AG04449 (cell line): Measurements from ENCODE around the gene RNPEPL1.
"Not testable (repeated sequence)": the region's sequence is repeated elsewhere in the genome, so short reads cannot be mapped to it uniquely, and the experiment has no call there.

Source experiments
- CTCF ChIA-PET: fragments of 350-600 bp; formaldehyde crosslinking; extraction: SDS; loops from one replicate; lab custom pipeline; 2021; ENCODE audit warnings: antibody characterized with exemption; lab: Yijun Ruan, JAX
- POLR2A ChIA-PET: fragments of 400-600, 350-600 bp; formaldehyde crosslinking; extraction: SDS; loops from one replicate; lab custom pipeline; 2020; ENCODE audit warnings: antibody characterized with exemption, inconsistent platforms; lab: Yijun Ruan, JAX
- DNase-seq: peaks from one replicate; pipeline ENCODE4 v3.0.0-alpha.2; 2010; ENCODE audit warnings: low read depth, low spot score
- H3K4me3 ChIP-seq: 2 replicates; pipeline ENCODE4 v1.5.1; 2011; ENCODE audit warnings: low read depth, mild to moderate bottlenecking, control low read depth, low read length
- TF ChIP-seq, protein P1 (sequence below): IDR thresholded peaks from one replicate; pipeline ENCODE4 v1.5.1; 2011; ENCODE audit warnings: mild to moderate bottlenecking, moderate library complexity, low read length, control low read depth, inconsistent platforms; ENCODE audit not compliant: insufficient read depth; ENCODE audit errors: missing control alignments

Gene RNPEPL1, protein sequence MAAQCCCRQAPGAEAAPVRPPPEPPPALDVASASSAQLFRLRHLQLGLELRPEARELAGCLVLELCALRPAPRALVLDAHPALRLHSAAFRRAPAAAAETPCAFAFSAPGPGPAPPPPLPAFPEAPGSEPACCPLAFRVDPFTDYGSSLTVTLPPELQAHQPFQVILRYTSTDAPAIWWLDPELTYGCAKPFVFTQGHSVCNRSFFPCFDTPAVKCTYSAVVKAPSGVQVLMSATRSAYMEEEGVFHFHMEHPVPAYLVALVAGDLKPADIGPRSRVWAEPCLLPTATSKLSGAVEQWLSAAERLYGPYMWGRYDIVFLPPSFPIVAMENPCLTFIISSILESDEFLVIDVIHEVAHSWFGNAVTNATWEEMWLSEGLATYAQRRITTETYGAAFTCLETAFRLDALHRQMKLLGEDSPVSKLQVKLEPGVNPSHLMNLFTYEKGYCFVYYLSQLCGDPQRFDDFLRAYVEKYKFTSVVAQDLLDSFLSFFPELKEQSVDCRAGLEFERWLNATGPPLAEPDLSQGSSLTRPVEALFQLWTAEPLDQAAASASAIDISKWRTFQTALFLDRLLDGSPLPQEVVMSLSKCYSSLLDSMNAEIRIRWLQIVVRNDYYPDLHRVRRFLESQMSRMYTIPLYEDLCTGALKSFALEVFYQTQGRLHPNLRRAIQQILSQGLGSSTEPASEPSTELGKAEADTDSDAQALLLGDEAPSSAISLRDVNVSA

DNA sequence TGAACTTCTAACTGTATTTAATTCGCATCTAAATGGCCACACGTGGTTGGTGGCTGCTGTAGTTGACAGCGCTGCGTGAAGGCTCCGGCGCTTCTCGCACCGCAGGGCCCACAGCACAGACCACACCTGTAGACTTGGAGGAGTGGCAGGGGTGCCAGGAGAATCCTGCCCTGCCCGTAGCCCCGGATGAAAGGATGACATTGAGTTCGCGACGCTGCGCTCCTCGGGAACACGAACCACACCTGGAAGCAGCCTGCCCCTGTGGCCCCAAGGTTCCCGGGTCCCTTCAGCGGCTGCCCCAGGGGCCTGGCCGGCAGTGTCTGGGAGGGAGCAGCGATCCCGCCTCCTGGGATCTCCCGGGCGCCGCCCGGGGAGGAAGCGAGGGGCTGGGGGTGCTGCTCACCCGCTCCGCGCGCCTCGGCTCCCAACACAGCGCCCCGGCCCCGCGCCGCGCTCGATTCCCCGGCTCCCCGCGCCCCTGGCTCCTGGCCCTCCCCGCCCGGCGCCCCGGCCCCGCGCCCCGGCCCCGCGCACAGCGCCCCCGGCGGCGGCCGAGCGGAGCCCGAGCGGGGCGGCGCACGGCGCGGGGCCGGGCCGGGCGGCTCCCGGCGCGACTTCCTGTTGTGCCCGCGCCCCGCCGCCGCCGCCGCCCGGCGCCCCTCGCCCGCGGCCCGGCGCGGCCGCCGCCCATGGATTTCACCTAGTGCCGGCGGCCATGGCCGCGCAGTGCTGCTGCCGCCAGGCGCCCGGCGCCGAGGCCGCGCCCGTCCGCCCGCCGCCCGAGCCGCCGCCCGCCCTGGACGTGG lies at the start of gene RNPEPL1:
RNPEPL1 (plus strand) TSS at position 613 of the 806 bp plus-strand sequence; CDS start at position 716, 103 bp downstream.
- TF ChIP-seq, protein P1, sequence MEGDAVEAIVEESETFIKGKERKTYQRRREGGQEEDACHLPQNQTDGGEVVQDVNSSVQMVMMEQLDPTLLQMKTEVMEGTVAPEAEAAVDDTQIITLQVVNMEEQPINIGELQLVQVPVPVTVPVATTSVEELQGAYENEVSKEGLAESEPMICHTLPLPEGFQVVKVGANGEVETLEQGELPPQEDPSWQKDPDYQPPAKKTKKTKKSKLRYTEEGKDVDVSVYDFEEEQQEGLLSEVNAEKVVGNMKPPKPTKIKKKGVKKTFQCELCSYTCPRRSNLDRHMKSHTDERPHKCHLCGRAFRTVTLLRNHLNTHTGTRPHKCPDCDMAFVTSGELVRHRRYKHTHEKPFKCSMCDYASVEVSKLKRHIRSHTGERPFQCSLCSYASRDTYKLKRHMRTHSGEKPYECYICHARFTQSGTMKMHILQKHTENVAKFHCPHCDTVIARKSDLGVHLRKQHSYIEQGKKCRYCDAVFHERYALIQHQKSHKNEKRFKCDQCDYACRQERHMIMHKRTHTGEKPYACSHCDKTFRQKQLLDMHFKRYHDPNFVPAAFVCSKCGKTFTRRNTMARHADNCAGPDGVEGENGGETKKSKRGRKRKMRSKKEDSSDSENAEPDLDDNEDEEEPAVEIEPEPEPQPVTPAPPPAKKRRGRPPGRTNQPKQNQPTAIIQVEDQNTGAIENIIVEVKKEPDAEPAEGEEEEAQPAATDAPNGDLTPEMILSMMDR, result no peak
- ChIA-PET POLR2A (interaction anchor here (1.7 kb wide), 1 partner anchor 18 kb away, joined by 10 read pairs; the partner anchor contains the start of gene CAPN10), CTCF (interaction anchor here (1.0 to 4.9 kb wide), 7 partner anchors 7 to 53 kb away, joined by 5 to 75 read pairs (median 15); partner anchors contain the start of genes ANKMY1, CAPN10 and DUSP28)
- DNase-seq, result no peak
- peak within 1 kb of the TSS; percentile 74 for H3K4me3 ChIP-seq

DNA sequence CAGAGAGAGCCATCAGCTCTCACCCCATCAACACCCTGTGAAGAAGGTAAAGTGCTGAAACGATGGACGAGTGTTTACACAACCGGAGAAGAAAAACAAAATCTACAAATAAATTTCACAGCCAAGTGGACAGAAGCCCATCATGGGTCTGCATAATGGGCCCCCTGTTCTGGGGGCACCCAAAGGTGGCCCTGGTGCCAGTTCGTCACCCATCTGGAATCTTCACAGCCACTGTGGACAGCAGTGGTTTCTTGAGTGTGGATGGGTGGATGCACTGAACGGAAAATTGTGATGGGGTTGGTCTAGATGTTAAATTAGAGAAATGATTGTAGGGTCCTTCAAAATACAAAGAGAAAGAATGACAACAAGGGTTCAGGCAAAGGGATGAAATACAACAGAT lies 49.3 kb upstream of the RNPEPL1 start:
- TF ChIP-seq, protein P1, result no peak
- CTCF ChIA-PET, result interaction anchor here (0.9 to 2.0 kb wide), 4 partner anchors 8 to 322 kb away, joined by 3 to 8 read pairs (median 4); no protein-coding TSS in a partner anchor
- POLR2A ChIA-PET, result no interaction called here

DNA sequence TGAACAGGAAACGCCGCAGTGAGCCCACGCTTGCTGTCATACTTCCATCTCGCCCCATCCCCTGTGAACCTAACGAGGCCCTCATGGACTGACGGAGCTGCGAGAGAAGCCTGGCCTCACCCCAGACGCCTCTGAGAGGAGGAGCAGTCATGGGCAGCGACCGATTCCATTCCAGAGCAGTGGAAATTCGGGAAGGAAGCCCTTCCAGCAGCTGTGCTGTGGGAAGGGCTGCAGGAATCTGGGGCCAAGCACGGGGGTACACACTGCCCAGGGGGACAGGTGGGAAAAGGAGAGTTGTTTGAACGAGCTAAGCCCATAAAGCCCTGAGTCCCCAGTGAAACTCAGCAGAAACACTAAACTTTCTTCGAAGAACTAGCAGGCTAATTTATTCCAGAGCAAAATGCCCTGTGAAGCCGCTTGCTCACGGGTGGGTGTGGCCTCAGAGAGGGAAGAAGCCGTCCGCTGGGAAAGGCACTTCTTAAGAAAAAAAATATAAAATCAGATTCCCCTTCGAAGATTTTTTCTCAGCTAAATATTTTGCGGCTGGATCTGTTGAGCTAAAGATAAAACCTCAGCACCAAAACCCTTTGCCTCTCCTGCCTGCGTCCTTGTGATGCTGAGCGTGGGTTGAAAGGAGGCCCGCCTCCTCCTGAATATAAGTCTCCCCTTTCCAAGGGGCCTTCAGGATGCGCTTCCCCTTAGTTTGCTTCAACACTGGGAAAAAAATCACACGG lies 48.7 kb upstream of the RNPEPL1 start:
- CTCF ChIA-PET, result interaction anchor here (1.0 to 2.0 kb wide), 5 partner anchors 9 to 321 kb away, joined by 3 to 8 read pairs (median 4); no protein-coding TSS in a partner anchor
- POLR2A ChIA-PET, result interaction anchor here (0.7 kb wide), 1 partner anchor 12 kb away, joined by 3 read pairs; no protein-coding TSS in a partner anchor
- TF ChIP-seq, protein P1, result no peak
- H3K4me3 ChIP-seq, result peak overlapping the region; percentile 34
- DNase-seq, result no peak

More for the DNA sequence above, 49.3 kb upstream of the RNPEPL1 start:
- no peak for DNase-seq
- H3K4me3 ChIP-seq, result no peak overlapping the region

DNA sequence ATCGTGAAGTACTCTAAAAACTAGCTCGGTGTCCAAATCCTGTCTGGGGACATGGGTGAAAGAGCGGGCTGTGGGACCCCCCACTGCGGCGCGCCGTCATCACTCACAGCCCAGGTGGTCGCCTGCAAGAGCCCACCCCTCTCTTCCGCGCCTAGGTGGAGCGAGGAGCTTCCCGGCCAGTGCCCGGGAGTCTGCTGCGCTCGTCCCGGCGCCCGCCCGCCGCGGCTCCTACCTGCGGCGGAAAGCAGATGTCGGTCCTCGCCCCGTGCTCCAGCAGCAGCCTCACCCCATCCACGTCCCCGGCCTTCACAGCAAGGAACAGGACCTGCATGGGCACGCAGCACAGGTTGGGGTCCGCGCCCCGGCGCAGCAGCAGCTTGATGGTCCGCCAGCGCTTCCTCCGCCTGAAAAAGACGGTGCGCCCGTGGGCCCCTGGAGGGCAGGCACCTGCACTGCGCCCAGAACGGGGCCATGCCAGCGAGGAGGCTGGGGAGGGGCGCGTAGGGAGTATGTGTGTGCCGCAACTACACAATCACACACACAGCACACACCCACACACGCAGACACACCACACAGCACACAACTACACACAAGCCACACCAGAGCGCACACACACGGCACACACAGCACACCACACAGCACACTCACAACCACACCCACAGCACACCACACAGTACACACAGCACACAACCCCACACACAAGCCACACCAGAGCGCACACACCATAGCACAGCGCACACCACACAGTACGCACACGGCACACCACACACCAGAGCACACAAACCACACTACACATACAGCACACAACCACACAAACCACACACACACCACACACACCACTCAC lies 47.9 kb upstream of the RNPEPL1 start:
- CTCF ChIA-PET, result interaction anchor here (1.0 to 1.2 kb wide), 3 partner anchors 10 to 320 kb away, joined by 3 to 4 read pairs (median 4); no protein-coding TSS in a partner anchor
- POLR2A ChIA-PET, result no interaction called here
- H3K4me3 ChIP-seq, result peak overlapping the region; percentile 27
- no peak for DNase-seq
- TF ChIP-seq, protein P1, result no peak

DNA sequence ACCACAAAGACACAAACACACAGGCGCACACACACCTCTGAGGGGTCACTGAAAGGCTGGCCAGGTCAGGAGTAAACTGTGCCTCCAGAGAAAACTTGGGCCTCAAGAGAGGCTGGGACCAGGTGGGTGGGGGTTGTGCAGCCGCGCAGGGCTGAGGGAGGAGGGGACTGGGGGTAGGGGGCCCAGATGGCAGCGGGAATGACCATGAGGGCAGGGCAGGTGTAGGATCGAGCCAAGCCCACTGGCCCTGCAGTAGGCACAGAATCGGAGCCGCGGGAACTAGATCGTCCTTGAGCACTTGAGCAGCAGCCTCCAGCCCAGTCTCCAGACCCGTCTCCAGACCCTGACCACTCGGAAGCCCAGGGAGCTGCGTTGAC lies 47.3 kb upstream of the RNPEPL1 start:
- no peak for DNase-seq
- ChIA-PET CTCF (interaction anchor here (1.1 kb wide), 1 partner anchor 13 kb away, joined by 3 read pairs; no protein-coding TSS in a partner anchor), POLR2A (no interaction called here)
- TF ChIP-seq, protein P1, result no peak
- H3K4me3 ChIP-seq, result no peak overlapping the region

DNA sequence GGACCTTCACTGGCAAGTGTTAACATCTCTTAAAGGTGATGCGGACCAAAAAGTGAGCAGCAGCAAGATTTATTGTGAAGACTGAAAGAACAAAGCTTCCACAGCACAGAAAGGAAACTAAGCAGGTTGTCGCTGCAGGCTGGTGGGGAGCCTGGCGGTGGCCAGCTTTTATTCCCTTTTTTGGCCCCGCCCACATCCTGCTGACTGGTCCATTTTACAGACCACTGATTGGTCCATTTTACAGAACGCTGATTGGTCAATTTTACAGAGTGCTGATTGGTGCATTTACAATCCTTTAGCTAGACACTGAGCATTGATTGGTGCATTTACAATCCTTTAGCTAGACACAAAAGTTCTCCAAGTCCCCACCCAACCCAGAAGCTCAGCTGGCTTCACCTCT lies 46.4 kb upstream of the RNPEPL1 start:
- H3K4me3 ChIP-seq, POLR2A ChIA-PET, DNase-seq: not testable (repeated sequence)
- CTCF ChIA-PET, result interaction anchor here (0.8 to 1.5 kb wide), 3 partner anchors 8 to 317 kb away, joined by 3 to 8 read pairs (median 3); no protein-coding TSS in a partner anchor
